Thyroid gland (tissue), 4 donors: ENCODE measurements around the gene SAE1. TPM values are rescaled to one million over a fixed set of nuclear protein-coding genes. Genes with fewer than 3 reads are reported as not detected.

Experiments
- DNase-seq, 2 donors: peaks; one replicate each; pipeline ENCODE4 v3.0.0-alpha.2; 2019
- H3K27ac ChIP-seq, 3 donors: fragments of 200-600 bp; sonication (generic); 1 replicate in 2 of 3; 2 replicates in 1 of 3; pipeline ENCODE4 v1.5.1; 2016 to 2019; ENCODE audit warnings: mild to moderate bottlenecking in 1 of 3, moderate library complexity in 1 of 3
- H3K27me3 ChIP-seq: fragments of 200-600 bp; sonication (generic); one replicate; pipeline ENCODE4 v1.5.1; 2019
- H3K36me3 ChIP-seq, 2 donors: fragments of 200-600 bp; sonication (generic); one replicate each; pipeline ENCODE4 v1.5.1; 2016 to 2019
- H3K4me1 ChIP-seq, 2 donors: fragments of 200-600 bp; sonication (generic); one replicate each; pipeline ENCODE4 v1.5.1; 2017 to 2019
- H3K4me3 ChIP-seq, 3 donors: fragments of 200-600 bp; sonication (generic); replicated peaks in 1 of 3; 1 replicate in 2 of 3; 2 replicates in 1 of 3; pipeline ENCODE4 v1.5.1; 2016; ENCODE audit warnings: mild to moderate bottlenecking in 1 of 3
- H3K9me3 ChIP-seq: fragments of 200-600 bp; sonication (generic); one replicate; pipeline ENCODE4 v1.5.1; 2017
- CTCF ChIP-seq, 6 experiments: fragments of 200-600 bp in 3 of 6; fragments of 450-650 bp in 3 of 6; sonication (generic) in 3 of 6; IDR thresholded peaks; one replicate each; pipeline ENCODE4 v1.5.1; 2016 to 2019; ENCODE audit warnings: antibody characterized with exemption in 6 of 6, mild to moderate bottlenecking in 2 of 6, inconsistent platforms in 1 of 6, moderate library complexity in 1 of 6
- POLR2A ChIP-seq, 2 donors: fragments of 450-650 bp; IDR thresholded peaks; one replicate each; pipeline ENCODE4 v1.6.1; 2017; ENCODE audit warnings: antibody characterized with exemption in 2 of 2, mild to moderate bottlenecking in 2 of 2, moderate library complexity in 1 of 2
- WGBS, 2 donors: methylation state at CpG; one replicate each; pipeline ENCODE4 v1.1.5; 2017; 5-methylcytosine and 5-hydroxymethylcytosine counted together
- intact Hi-C: fragments of 100-400 bp; cut with DNase I; formaldehyde crosslinking; loops from one replicate; pipeline ENCODE4 v1.15.1; 2023
- microRNA counts, 2 donors: library from miRNA; unstranded; fragments of <30 nt; microRNA quantifications; one replicate each; lab custom pipeline; 2016 to 2017
- microRNA-seq: library from miRNA; unstranded; fragments of <30 nt; microRNA quantifications from one replicate; pipeline ENCODE4, GENCODE V29; 2016
- small RNA-seq: library from RNA; depleted of rRNA; stranded (forward); fragments of <200 nt; gene quantifications from one replicate; pipeline ENCODE3, GENCODE V24; 2016
- total RNA-seq, 4 donors: library from RNA; depleted of rRNA; stranded (reverse); fragments of >200 nt; gene quantifications; one replicate each; pipeline ENCODE4 v1.2.3, GENCODE V29; 2016

SAE1 gene
- total RNA-seq, 4 donors from 2014 or later: 79.5 to 119 (median 103) TPM

GRCh38 chr19:47258895-47259555, 128.4 kb downstream of the SAE1 start:
- Histone ChIP-seq H3K27ac (peak overlapping the region in 1 of 3 donors; percentile 93), H3K9me3 (no peaks in the 10 kb centered on the region), H3K36me3 (peaks cover 31 to 38% of the 10 kb centered on the region in 2 donors), H3K4me1 (peaks cover 17 to 22% of the 10 kb centered on the region in 2 donors), H3K4me3 (no peak overlapping the region), H3K27me3 (no peaks in the 10 kb centered on the region)
- DNase-seq: no peak
- TF ChIP-seq POLR2A (IDR thresholded peaks at IDR 0.05) (no peak), CTCF (IDR thresholded peaks at IDR 0.05) (no peak)
- 92 to 94% methylated on average over 6 of the region's 6 CpGs for WGBS, 2 donors
- intact Hi-C loops: loop anchor here (2.0 to 10.0 kb wide), 2 partner anchors 18 to 404 kb away; partner anchors contain the start of gene AP2S1

MicroRNA genes within 50 kb of the gene (microRNA counts, 767-probe panel; counts per million panel counts)
- 0 counts per million in 2 donors for microRNA hsa-miR-3190-5p (lab: Ali Mortazavi, UCI)

Small RNAs within 50 kb of the gene (microRNA-seq; reads per million reads assigned to microRNA genes)
- gene MIR3190 (not detected), gene MIR3191 (not detected)

Small RNAs within 50 kb of the gene (small RNA-seq; reads per million reads assigned to genes)
- not detected for gene MIR3190

Other genes with a start within 250 kb of the SAE1 start
- gene NPAS1, start 111.0 kb upstream of the SAE1 start, total RNA-seq: under 1 TPM in 2 of 4 donors, not detected in 2; 0.56 to 0.71 TPM
- 100 to 1,000 TPM in 1 of 4 donors, 10 to 100 TPM in 3; 45.1 to 100 (median 67.2) TPM for gene TMEM160, start 82.2 kb upstream of the SAE1 start, total RNA-seq
- gene ZC3H4, start 17.1 kb upstream of the SAE1 start, total RNA-seq: 10 to 100 TPM; 19.1 to 36.7 (median 31.3) TPM
- gene BBC3, start 100.4 kb downstream of the SAE1 start, total RNA-seq: 1 to 10 TPM; 2.4 to 7.7 (median 4.9) TPM
- 10 to 100 TPM; 16.1 to 21.9 (median 17.8) TPM for gene CCDC9, start 125.7 kb downstream of the SAE1 start, total RNA-seq
- 10 to 100 TPM in 1 of 4 donors, 1 to 10 TPM in 3; 4.3 to 10.6 (median 8.2) TPM for gene INAFM1, start 144.1 kb downstream of the SAE1 start, total RNA-seq
- gene C5AR1, start 179.0 kb downstream of the SAE1 start, total RNA-seq: 1 to 10 TPM; 1.2 to 3.5 (median 1.8) TPM
- gene C5AR2, start 201.3 kb downstream of the SAE1 start, total RNA-seq: 1 to 10 TPM in 2 of 4 donors, under 1 TPM in 2; 0.11 to 3.8 (median 2.0) TPM
- gene DHX34, start 218.5 kb downstream of the SAE1 start, total RNA-seq: 10 to 100 TPM; 15.2 to 20.1 (median 17.3) TPM